Spleen (tissue), 11 donors: ENCODE data around the gene MTG1. TPM values are rescaled to one million over a fixed set of nuclear protein-coding genes. Genes with fewer than 3 reads are reported as not detected.
A peak's percentile ranks its signal among the peaks of the same experiment; 100 is the strongest.

ENCODE experiments used
- DNase-seq: peaks from one replicate; pipeline ENCODE4 v3.0.0-alpha.2; 2020
- H3K27ac ChIP-seq, 8 donors: fragments of 200-600 bp; sonication (generic) in 7 of 8; 1 replicate in 4 of 8; 2 replicates in 4 of 8; pipeline versions ENCODE4 v1.5.0 to v1.8.0; 2016 to 2021; ENCODE audit warnings: inconsistent platforms in 4 of 8, mild to moderate bottlenecking in 4 of 8, moderate library complexity in 1 of 8
- H3K27me3 ChIP-seq, 7 donors: fragments of 200-600 bp; sonication (generic) in 6 of 7; replicated peaks in 1 of 7; 1 replicate in 4 of 7; 2 replicates in 3 of 7; pipeline versions ENCODE4 v1.5.0 to v1.8.0; 2016 to 2021; ENCODE audit warnings: inconsistent platforms in 3 of 7, mild to moderate bottlenecking in 1 of 7
- H3K36me3 ChIP-seq, 6 donors: fragments of 200-600 bp; sonication (generic) in 5 of 6; 1 replicate in 4 of 6; 2 replicates in 2 of 6; pipeline versions ENCODE4 v1.5.0 to v1.8.0; 2016 to 2021; ENCODE audit warnings: inconsistent platforms in 2 of 6
- H3K4me1 ChIP-seq, 6 donors: fragments of 200-600 bp; sonication (generic) in 5 of 6; 1 replicate in 3 of 6; 2 replicates in 3 of 6; pipeline versions ENCODE4 v1.5.0 to v1.8.0; 2016 to 2021; ENCODE audit warnings: inconsistent platforms in 3 of 6
- H3K4me3 ChIP-seq, 8 donors: fragments of 200-600 bp; sonication (generic) in 7 of 8; 1 replicate in 4 of 8; 2 replicates in 4 of 8; pipeline versions ENCODE4 v1.5.0 to v1.8.0; 2016 to 2021; ENCODE audit warnings: inconsistent platforms in 4 of 8, mild to moderate bottlenecking in 4 of 8, moderate library complexity in 2 of 8
- H3K9me3 ChIP-seq, 8 donors: fragments of 200-600 bp; sonication (generic) in 7 of 8; 1 replicate in 4 of 8; 2 replicates in 4 of 8; pipeline versions ENCODE4 v1.5.0 to v1.8.0; 2016 to 2021; ENCODE audit warnings: inconsistent platforms in 4 of 8
- CTCF ChIP-seq, 11 experiments: fragments of 200-600 bp in 7 of 11; fragments of 450-650 bp in 4 of 11; sonication (generic) in 4 of 11; IDR thresholded peaks in 8 of 11; conservative IDR thresholded peaks in 3 of 11; 1 replicate in 7 of 11; 2 replicates in 4 of 11; pipeline versions ENCODE4 v1.4.0 to v1.8.0; 2016 to 2021; ENCODE audit warnings: antibody characterized with exemption in 11 of 11, inconsistent platforms in 4 of 11, mild to moderate bottlenecking in 1 of 11
- POLR2A ChIP-seq, 3 donors: fragments of 450-650 bp; IDR thresholded peaks; one replicate each; pipeline ENCODE4 v1.5.1; 2017; ENCODE audit warnings: antibody characterized with exemption in 3 of 3, mild to moderate bottlenecking in 1 of 3
- POLR2AphosphoS5 ChIP-seq, 3 donors: sonication (generic); formaldehyde crosslinking; IDR thresholded peaks; one replicate each; pipeline ENCODE4 v1.5.1; 2017; ENCODE audit warnings: antibody characterized with exemption in 3 of 3
- WGBS, 5 donors: extraction: QIAGEN DNeasy Blood & Tissue Kit in 3 of 5; methylation state at CpG; one replicate each; pipeline versions ENCODE4 v1.1.5 to v1.1.7; 2013 to 2018; 5-methylcytosine and 5-hydroxymethylcytosine counted together
- intact Hi-C: fragments of 100-400 bp; cut with DNase I; formaldehyde crosslinking; loops from one replicate; pipeline ENCODE4 v1.15.0; 2023; ENCODE audit warnings: low total_unique reads
- polyA plus RNA-seq, 3 donors: library from polyadenylated mRNA; stranded (reverse); fragments of 200-250 nt; gene quantifications; one replicate each; pipeline ENCODE4 v1.2.1, GENCODE V29; 2013
- total RNA-seq, 7 donors: library from RNA; depleted of rRNA in 3 of 7; stranded (reverse); fragments of >200 nt in 3 of 7; fragmentation: NEBNext Ultra II Directional in 4 of 7; extraction: Animal tissue kit (Norgen Biotek cat#: 25700) in 4 of 7; gene quantifications; one replicate each; pipeline versions ENCODE4 v1.1.0 to v1.2.1, GENCODE V29; 2016 to 2021
- donor health status: healthy with polysubstance abuse.
- donor health status: DM: no; HTN: no; CAD: no; lungs with moderate emphysema.
- donor health status: DM: no; HTN: no; CAD: no.
- donor health status: Bipolar disorder and iron deficiency.
- donor health status: healthy.
- donor health status: DM: no; HTN: no; CAD: no.
- donor health status: DM: yes; HTN: yes; CAD: no.

Gene MTG1
- total and polyA plus RNA-seq, 10 donors = 35.4 to 122 (median 65.6) TPM

GRCh38 chr10:133401981-133402725 lies 8.2 kb downstream of the MTG1 start:
- 94 to 98% (median 96%) methylated on average over 17 to 21 of the region's 21 CpGs for WGBS, 5 donors

GRCh38 chr10:133403359-133403758 lies 9.4 kb downstream of the MTG1 start:
- Histone ChIP-seq H3K27ac (no peak overlapping the region), H3K36me3 (peaks cover 0 to 93% (median 47%) of the 10 kb centered on the region in 6 donors), H3K4me3 (no peak overlapping the region), H3K27me3 (no peaks in the 10 kb centered on the region), H3K9me3 (no peaks in the 10 kb centered on the region), H3K4me1 (peaks cover 14 to 49% (median 24%) of the 10 kb centered on the region in 6 donors)
- 86 to 89% (median 87%) methylated on average over 16 of the region's 16 CpGs for WGBS, 5 donors
- intact Hi-C loops = no loop called here
- TF ChIP-seq POLR2AphosphoS5 (IDR thresholded peaks at IDR 0.05) (peak in 2 of 3 donors; percentile 17 to 18), POLR2A (IDR thresholded peaks at IDR 0.05) (no peak)
- no peak for DNase-seq

More at GRCh38 chr10:133401981-133402725, 8.2 kb downstream of the MTG1 start:
- Histone ChIP-seq H3K4me3 (no peak overlapping the region), H3K4me1 (peaks cover 14 to 50% (median 24%) of the 10 kb centered on the region in 6 donors), H3K27me3 (no peaks in the 10 kb centered on the region), H3K9me3 (no peaks in the 10 kb centered on the region), H3K36me3 (peaks cover 0 to 93% (median 44%) of the 10 kb centered on the region in 6 donors), H3K27ac (peak overlapping the region in 6 of 8 donors; percentile 76 to 87 (median 82))
- peak; percentile 75 for DNase-seq
- intact Hi-C loops = no loop called here
- no peak for TF ChIP-seq POLR2AphosphoS5 (IDR thresholded peaks at IDR 0.05)
- no peak for TF ChIP-seq POLR2A (IDR thresholded peaks at IDR 0.05)
- TF ChIP-seq CTCF (IDR thresholded peaks at IDR 0.05 in 8 of 11, conservative IDR thresholded peaks at IDR 0.05 in 3 of 11) = no peak

- intact Hi-C loops = no loop called here
- Histone ChIP-seq H3K4me1 (peaks cover 14 to 49% (median 24%) of the 10 kb centered on the region in 6 donors), H3K27ac (no peak overlapping the region), H3K36me3 (peaks cover 0 to 93% (median 44%) of the 10 kb centered on the region in 6 donors), H3K4me3 (no peak overlapping the region), H3K9me3 (peaks cover 0 to 3% (median 0%) of the 10 kb centered on the region in 8 donors), H3K27me3 (no peaks in the 10 kb centered on the region)
- no peak for TF ChIP-seq POLR2A (IDR thresholded peaks at IDR 0.05)
- no peak for TF ChIP-seq CTCF (IDR thresholded peaks at IDR 0.05 in 8 of 11, conservative IDR thresholded peaks at IDR 0.05 in 3 of 11)
- no peak for TF ChIP-seq POLR2AphosphoS5 (IDR thresholded peaks at IDR 0.05)
- WGBS, 5 donors = 88 to 95% (median 91%) methylated on average over 5 of the region's 5 CpGs
- no peak for DNase-seq
These were observed 9.8 kb downstream of the MTG1 start for GRCh38 chr10:133403784-133404183.

- Histone ChIP-seq H3K4me3 (no peak overlapping the region), H3K36me3 (peaks cover 0 to 93% (median 45%) of the 10 kb centered on the region in 6 donors), H3K9me3 (peaks cover 0 to 15% (median 3%) of the 10 kb centered on the region in 8 donors), H3K27ac (peak overlapping the region in 1 of 8 donors; percentile 27), H3K4me1 (peaks cover 12 to 35% (median 20%) of the 10 kb centered on the region in 6 donors), H3K27me3 (no peaks in the 10 kb centered on the region)
- TF ChIP-seq POLR2A (IDR thresholded peaks at IDR 0.05) (no peak), POLR2AphosphoS5 (IDR thresholded peaks at IDR 0.05) (no peak), CTCF (IDR thresholded peaks at IDR 0.05 in 8 of 11, conservative IDR thresholded peaks at IDR 0.05 in 3 of 11) (no peak)
- WGBS, 5 donors = 66 to 74% (median 70%) methylated on average over 2 of the region's 2 CpGs
- no peak for DNase-seq
- intact Hi-C loops = no loop called here
These were observed 11.3 kb downstream of the MTG1 start for GRCh38 chr10:133405272-133405671.
